Measurements from ENCODE around the gene PSD4.

PSD4 gene

GRCh38 chr2:113169586-113169985 lies 4.2 kb upstream of the PSD4 start:
- H3K27ac ChIP-seq = no peak overlapping the region
- no peak overlapping the region for H2AFZ ChIP-seq (ENCODE audit: low read depth)
- H3K79me2 ChIP-seq (ENCODE audit: insufficient read depth, low read depth) = no peaks in the 10 kb centered on the region
- no peaks in the 10 kb centered on the region for H4K20me1 ChIP-seq (ENCODE audit: insufficient read depth)
- no peaks in the 10 kb centered on the region for H3K36me3 ChIP-seq (ENCODE audit: insufficient read depth)
- no peak for TF ChIP-seq CTCF (conservative IDR thresholded peaks at IDR 0.05; ENCODE audit: low read depth, low read length)
- no peak overlapping the region for H3K9ac ChIP-seq
- H3K4me2 ChIP-seq = no peak overlapping the region
- H3K4me1 ChIP-seq (ENCODE audit: low read depth, poor library complexity, severe bottlenecking) = no peaks in the 10 kb centered on the region
- H3K27me3 ChIP-seq (ENCODE audit: insufficient read depth, low read depth) = no peaks in the 10 kb centered on the region
- H3K4me3 ChIP-seq (IDR thresholded peaks at IDR 0.05; ENCODE audit: insufficient read depth, low read depth, low read length) = no peak overlapping the region

GRCh38 chr2:113171334-113172075 lies 2.3 kb upstream of the PSD4 start:
- Histone ChIP-seq H3K4me3 (IDR thresholded peaks at IDR 0.05; ENCODE audit: insufficient read depth, low read depth, low read length) (no peak overlapping the region), H3K9ac (no peak overlapping the region), H3K79me2 (ENCODE audit: insufficient read depth, low read depth) (0 out of 2 replicates have a peak, but pooled peaks cover 4% of the 10 kb centered on the region), H3K4me2 (no peak overlapping the region), H2AFZ (ENCODE audit: low read depth) (no peak overlapping the region), H3K36me3 (ENCODE audit: insufficient read depth) (no peaks in the 10 kb centered on the region), H3K4me1 (ENCODE audit: low read depth, poor library complexity, severe bottlenecking) (peaks cover 8% of the 10 kb centered on the region), H4K20me1 (ENCODE audit: insufficient read depth) (no peaks in the 10 kb centered on the region), H3K27me3 (ENCODE audit: insufficient read depth, low read depth) (no peaks in the 10 kb centered on the region), H3K27ac (no peak overlapping the region)
- no peak for TF ChIP-seq CTCF (conservative IDR thresholded peaks at IDR 0.05; ENCODE audit: low read depth, low read length)

GRCh38 chr2:113172721-113173541 lies 840 bp upstream of the PSD4 start:
- H3K36me3 ChIP-seq (ENCODE audit: insufficient read depth) = no peaks in the 10 kb centered on the region
- no peak overlapping the region for H2AFZ ChIP-seq (ENCODE audit: low read depth)
- TF ChIP-seq CTCF (conservative IDR thresholded peaks at IDR 0.05; ENCODE audit: low read depth, low read length) = no peak
- H3K27me3 ChIP-seq (ENCODE audit: insufficient read depth, low read depth) = no peaks in the 10 kb centered on the region
- no peak overlapping the region for H3K9ac ChIP-seq
- H3K79me2 ChIP-seq (ENCODE audit: insufficient read depth, low read depth) = 0 out of 2 replicates have a peak, but pooled peaks cover 4% of the 10 kb centered on the region
- 0 out of 2 replicates have a peak overlapping the region, but pooled peaks have one; percentile 6 for H3K4me2 ChIP-seq
- H4K20me1 ChIP-seq (ENCODE audit: insufficient read depth) = no peaks in the 10 kb centered on the region
- peaks cover 8% of the 10 kb centered on the region for H3K4me1 ChIP-seq (ENCODE audit: low read depth, poor library complexity, severe bottlenecking)
- H3K4me3 ChIP-seq (IDR thresholded peaks at IDR 0.05; ENCODE audit: insufficient read depth, low read depth, low read length) = no peak overlapping the region
- peak overlapping the region; percentile 14; the same call in 1 of the 2 replicates for H3K27ac ChIP-seq

GRCh38 chr2:113174376-113174750 lies 592 bp downstream of the PSD4 start:
- H3K79me2 ChIP-seq (ENCODE audit: insufficient read depth, low read depth) = 0 out of 2 replicates have a peak, but pooled peaks cover 4% of the 10 kb centered on the region
- no peak for TF ChIP-seq CTCF (conservative IDR thresholded peaks at IDR 0.05; ENCODE audit: low read depth, low read length)
- H3K4me3 ChIP-seq (IDR thresholded peaks at IDR 0.05; ENCODE audit: insufficient read depth, low read depth, low read length) = no peak overlapping the region
- no peaks in the 10 kb centered on the region for H3K27me3 ChIP-seq (ENCODE audit: insufficient read depth, low read depth)
- H2AFZ ChIP-seq (ENCODE audit: low read depth) = no peak overlapping the region
- peaks cover 8% of the 10 kb centered on the region for H3K4me1 ChIP-seq (ENCODE audit: low read depth, poor library complexity, severe bottlenecking)
- H3K4me2 ChIP-seq = peak overlapping the region; percentile 63
- H3K36me3 ChIP-seq (ENCODE audit: insufficient read depth) = no peaks in the 10 kb centered on the region
- no peak overlapping the region for H3K27ac ChIP-seq
- H3K9ac ChIP-seq = peak overlapping the region; percentile 50; the same call in 1 of the 2 replicates
- no peaks in the 10 kb centered on the region for H4K20me1 ChIP-seq (ENCODE audit: insufficient read depth)

Data from KMS-11 (cell line).